Esophagus squamous epithelium (tissue), 4 donors: ENCODE results near the gene CRYAB.

Source experiments
- CTCF ChIP-seq, 6 experiments: fragments of 450-650 bp in 4 of 6; fragments of 200-600 bp in 2 of 6; sonication (generic) in 2 of 6; IDR thresholded peaks; one replicate each; pipeline ENCODE4 v1.5.1; 2016 to 2019; ENCODE audit warnings: antibody characterized with exemption in 6 of 6, mild to moderate bottlenecking in 4 of 6, moderate library complexity in 4 of 6
- POLR2A ChIP-seq, 4 donors: fragments of 450-650 bp; IDR thresholded peaks; one replicate each; pipeline ENCODE4 v1.6.1; 2017; ENCODE audit warnings: antibody characterized with exemption in 4 of 4, mild to moderate bottlenecking in 4 of 4, moderate library complexity in 3 of 4

- TF ChIP-seq CTCF (IDR thresholded peaks at IDR 0.05) (no peak), POLR2A (IDR thresholded peaks at IDR 0.05) (no peak)
These were observed 51.3 kb downstream of the CRYAB start for GRCh38 chr11:111860257-111860656.
